Calu3 (cell line): Measurements from ENCODE around the gene SLC24A3. TPM values are rescaled to one million over a fixed set of nuclear protein-coding genes. Genes with fewer than 3 reads are reported as not detected.

Experiments used
- BruUV-seq: library from RNA; stranded (reverse); fragments of 400-500 nt; replicated peaks from 2 replicates; lab custom pipeline; 2021; lab: Mats Ljungman, UMichigan
- CTCF ChIA-PET: fragments of 300-600 bp; sonication (Branson Sonifier 250); formaldehyde crosslinking; loops from one replicate; lab custom pipeline; 2022; ENCODE audit warnings: antibody characterized with exemption; lab: Charles Lee
- DNase-seq: peaks from one replicate; pipeline ENCODE4 v3.0.0; 2022
- H3K27ac Mint-ChIP-seq: one replicate; pipeline ENCODE4 v1.8.0; 2022; ENCODE audit warnings: mixed read lengths; ENCODE audit not compliant: unreplicated experiment
- H3K27me3 Mint-ChIP-seq: one replicate; pipeline ENCODE4 v1.8.0; 2022; ENCODE audit warnings: mixed read lengths; ENCODE audit not compliant: unreplicated experiment
- H3K36me3 Mint-ChIP-seq: one replicate; pipeline ENCODE4 v1.8.0; 2022; ENCODE audit warnings: mild to moderate bottlenecking, moderate library complexity, mixed read lengths; ENCODE audit not compliant: insufficient read depth, unreplicated experiment
- H3K4me1 Mint-ChIP-seq: one replicate; pipeline ENCODE4 v1.8.0; 2022; ENCODE audit warnings: mild to moderate bottlenecking, low read depth, mixed read lengths; ENCODE audit not compliant: unreplicated experiment
- H3K4me3 Mint-ChIP-seq: one replicate; pipeline ENCODE4 v1.8.0; 2022; ENCODE audit warnings: mild to moderate bottlenecking, low read depth, moderate library complexity, mixed read lengths; ENCODE audit not compliant: unreplicated experiment
- H3K9me3 Mint-ChIP-seq: one replicate; pipeline ENCODE4 v1.8.0; 2022; ENCODE audit warnings: low read depth, mixed read lengths; ENCODE audit not compliant: unreplicated experiment
- intact Hi-C: fragments of 100-400 bp; cut with micrococcal nuclease; formaldehyde crosslinking; loops from one replicate; pipeline ENCODE4 v1.10.0; 2022; ENCODE audit not compliant: unreplicated experiment
- total RNA-seq: library from RNA; stranded (reverse); gene quantifications from 2 replicates; pipeline ENCODE4 v1.2.3, GENCODE V29; 2022
- TF ChIP-seq, protein P1 (sequence below): fragments of 200-600 bp; IDR thresholded peaks from one replicate; pipeline ENCODE4 v1.8.0; 2022; ENCODE audit warnings: antibody characterized with exemption; ENCODE audit not compliant: unreplicated experiment

The SLC24A3 gene
- total RNA-seq, 1 experiment from 2014 or later: not detected

DNA sequence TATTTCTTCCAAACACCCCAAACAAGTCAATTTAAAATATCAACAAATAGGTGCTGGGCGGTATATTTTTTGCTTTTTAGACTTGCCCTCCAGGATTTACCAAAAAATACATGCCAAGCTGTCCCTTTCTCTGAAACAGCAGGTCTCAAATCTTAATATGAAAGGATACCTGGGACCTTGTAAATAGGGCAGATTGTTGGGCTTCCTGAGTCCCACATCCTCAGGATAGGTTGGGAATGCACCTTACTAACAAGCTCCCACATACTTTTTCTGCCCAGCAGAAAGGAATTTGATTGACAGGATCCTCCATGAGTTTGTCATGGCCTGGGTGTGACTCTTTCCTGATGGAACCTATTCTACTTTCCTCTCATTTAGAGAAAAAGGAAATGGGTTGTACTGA lies 4.9 kb upstream of the SLC24A3 start:
- TF ChIP-seq, protein P1, sequence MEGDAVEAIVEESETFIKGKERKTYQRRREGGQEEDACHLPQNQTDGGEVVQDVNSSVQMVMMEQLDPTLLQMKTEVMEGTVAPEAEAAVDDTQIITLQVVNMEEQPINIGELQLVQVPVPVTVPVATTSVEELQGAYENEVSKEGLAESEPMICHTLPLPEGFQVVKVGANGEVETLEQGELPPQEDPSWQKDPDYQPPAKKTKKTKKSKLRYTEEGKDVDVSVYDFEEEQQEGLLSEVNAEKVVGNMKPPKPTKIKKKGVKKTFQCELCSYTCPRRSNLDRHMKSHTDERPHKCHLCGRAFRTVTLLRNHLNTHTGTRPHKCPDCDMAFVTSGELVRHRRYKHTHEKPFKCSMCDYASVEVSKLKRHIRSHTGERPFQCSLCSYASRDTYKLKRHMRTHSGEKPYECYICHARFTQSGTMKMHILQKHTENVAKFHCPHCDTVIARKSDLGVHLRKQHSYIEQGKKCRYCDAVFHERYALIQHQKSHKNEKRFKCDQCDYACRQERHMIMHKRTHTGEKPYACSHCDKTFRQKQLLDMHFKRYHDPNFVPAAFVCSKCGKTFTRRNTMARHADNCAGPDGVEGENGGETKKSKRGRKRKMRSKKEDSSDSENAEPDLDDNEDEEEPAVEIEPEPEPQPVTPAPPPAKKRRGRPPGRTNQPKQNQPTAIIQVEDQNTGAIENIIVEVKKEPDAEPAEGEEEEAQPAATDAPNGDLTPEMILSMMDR: no peak
- Mint-ChIP-seq H3K27me3 (peaks cover 15% of the 10 kb centered on the region), H3K27ac (no peak overlapping the region), H3K9me3 (no peaks in the 10 kb centered on the region), H3K4me3 (no peak overlapping the region), H3K36me3 (no peaks in the 10 kb centered on the region), H3K4me1 (no peaks in the 10 kb centered on the region)
- intact Hi-C loops: loop anchor here (2.0 kb wide), 1 partner anchor 455 kb away; no protein-coding TSS in a partner anchor
- DNase-seq: no peak
- no TSS peak for BruUV-seq
- CTCF ChIA-PET: no interaction called here

GRCh38 chr20:19210391-19211155 lies 1.9 kb upstream of the SLC24A3 start:
- Mint-ChIP-seq H3K36me3 (no peaks in the 10 kb centered on the region), H3K4me3 (no peak overlapping the region), H3K27ac (no peak overlapping the region), H3K4me1 (no peaks in the 10 kb centered on the region), H3K27me3 (peaks cover 39% of the 10 kb centered on the region), H3K9me3 (no peaks in the 10 kb centered on the region)
- no peak for DNase-seq
- TF ChIP-seq, protein P1: no peak
- intact Hi-C loops: no loop called here
- BruUV-seq: no TSS peak
- CTCF ChIA-PET: no interaction called here

DNA sequence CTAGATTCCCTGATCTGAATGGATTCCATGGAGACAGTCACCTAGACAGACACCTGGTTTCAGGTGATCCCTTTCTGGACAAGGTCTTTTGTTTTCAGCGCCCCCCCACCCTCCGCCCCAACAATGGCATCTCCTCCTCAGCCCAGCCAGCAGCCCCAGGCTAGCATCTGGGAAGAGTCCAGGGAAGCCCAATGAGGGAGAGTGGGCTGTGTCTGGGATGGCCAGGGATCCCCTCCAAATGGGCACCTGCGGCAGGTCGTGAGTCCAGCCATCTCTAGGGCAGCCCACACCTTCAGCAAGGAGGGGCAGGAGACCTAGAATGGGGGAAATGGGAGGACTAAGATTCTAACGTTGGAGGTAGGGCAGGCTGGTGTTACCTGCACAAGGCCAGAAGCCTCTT lies 1.2 kb upstream of the SLC24A3 start:
- Mint-ChIP-seq H3K9me3 (no peaks in the 10 kb centered on the region), H3K27me3 (peaks cover 41% of the 10 kb centered on the region), H3K27ac (no peak overlapping the region), H3K4me3 (peak overlapping the region; percentile 40), H3K4me1 (no peaks in the 10 kb centered on the region), H3K36me3 (no peaks in the 10 kb centered on the region)
- no TSS peak for BruUV-seq
- TF ChIP-seq, protein P1: no peak
- CTCF ChIA-PET: no interaction called here
- intact Hi-C loops: no loop called here
- DNase-seq: no peak

GRCh38 chr20:19211661-19212468 lies 577 bp upstream of the SLC24A3 start:
- DNase-seq: no peak
- Mint-ChIP-seq H3K4me1 (no peaks in the 10 kb centered on the region), H3K36me3 (no peaks in the 10 kb centered on the region), H3K27ac (no peak overlapping the region), H3K27me3 (peaks cover 41% of the 10 kb centered on the region), H3K9me3 (no peaks in the 10 kb centered on the region), H3K4me3 (peak overlapping the region; percentile 40)
- CTCF ChIA-PET: no interaction called here
- TF ChIP-seq, protein P1: no peak
- intact Hi-C loops: no loop called here
- no TSS peak for BruUV-seq
